Fibroblast of lung (primary cell): ENCODE measurements around the gene TAAR9. TPM values are rescaled to one million over a fixed set of nuclear protein-coding genes. Genes with fewer than 3 reads are reported as not detected.
"Not testable (repeated sequence)": the region's sequence is repeated elsewhere in the genome, so short reads cannot be mapped to it uniquely, and the experiment has no call there.

Experiments
- DNase-seq, 2 donors: peaks; one replicate each; pipeline versions ENCODE4 v3.0.0 to v3.0.0-alpha.2; 2010; ENCODE audit warnings: low read depth in 2 of 2
- H2AFZ ChIP-seq: 2 replicates; pipeline ENCODE4 v1.5.1; 2012; ENCODE audit warnings: low read length, control low read depth, inconsistent platforms
- H3K27ac ChIP-seq: 2 replicates; pipeline ENCODE4 v1.5.1; 2011; ENCODE audit warnings: low read length, control low read depth; ENCODE audit not compliant: insufficient read depth
- H3K27me3 ChIP-seq: 2 replicates; pipeline ENCODE4 v1.5.1; 2011; ENCODE audit warnings: mild to moderate bottlenecking, low read length; ENCODE audit not compliant: control insufficient read depth, insufficient read depth
- H3K36me3 ChIP-seq: 2 replicates; pipeline ENCODE4 v1.5.1; 2011; ENCODE audit warnings: low read length; ENCODE audit not compliant: control insufficient read depth, insufficient read depth
- H3K4me1 ChIP-seq: 2 replicates; pipeline ENCODE4 v1.5.1; 2011; ENCODE audit warnings: low read length; ENCODE audit not compliant: control insufficient read depth, insufficient read depth; ENCODE audit errors: extremely low read depth
- H3K4me2 ChIP-seq: 2 replicates; pipeline ENCODE4 v1.5.1; 2011; ENCODE audit warnings: low read length, control low read depth; ENCODE audit not compliant: insufficient read depth; ENCODE audit errors: extremely low read depth
- H3K4me3 ChIP-seq, 4 experiments: fragments of 200-600 bp in 1 of 4; sonication (generic) in 1 of 4; replicated peaks in 1 of 4; 2 replicates each; pipeline ENCODE4 v1.5.1; 2011 to 2016; ENCODE audit warnings: low read length in 4 of 4, low read depth in 3 of 4, mild to moderate bottlenecking in 3 of 4, control low read depth in 2 of 4, inconsistent platforms in 1 of 4, mixed read lengths in 1 of 4; ENCODE audit not compliant: insufficient read depth in 1 of 4; ENCODE audit errors: control extremely low read depth in 1 of 4
- H3K79me2 ChIP-seq: 2 replicates; pipeline ENCODE4 v1.5.1; 2012; ENCODE audit warnings: mild to moderate bottlenecking, low read length, inconsistent platforms; ENCODE audit not compliant: control insufficient read depth, insufficient read depth
- H3K9ac ChIP-seq: 2 replicates; pipeline ENCODE4 v1.5.1; 2011; ENCODE audit warnings: mild to moderate bottlenecking, low read length, control low read depth; ENCODE audit not compliant: insufficient read depth
- H3K9me3 ChIP-seq: 2 replicates; pipeline ENCODE4 v1.5.1; 2012; ENCODE audit warnings: low read depth, low read length; ENCODE audit not compliant: control insufficient read depth, insufficient read depth
- H4K20me1 ChIP-seq: 2 replicates; pipeline ENCODE4 v1.5.1; 2011; ENCODE audit warnings: low read length; ENCODE audit not compliant: control insufficient read depth, insufficient read depth; ENCODE audit errors: extremely low read depth
- CTCF ChIP-seq, 2 donors: IDR thresholded peaks in 1 of 2; conservative IDR thresholded peaks in 1 of 2; 1 replicate in 1 of 2; 2 replicates in 1 of 2; pipeline ENCODE4 v1.5.1; 2011 to 2012; ENCODE audit warnings: low read length in 2 of 2, control low read depth in 1 of 2, inconsistent platforms in 1 of 2, low read depth in 1 of 2, mild to moderate bottlenecking in 1 of 2
- EZH2 ChIP-seq: IDR thresholded peaks from 2 replicates; pipeline ENCODE4 v1.5.1; 2012; ENCODE audit warnings: low read length, control low read depth, mild to moderate bottlenecking; ENCODE audit errors: missing control alignments
- polyA plus RNA-seq, 2 donors: library from polyadenylated mRNA; depleted of rRNA in 1 of 2; stranded (reverse) in 1 of 2; unstranded in 1 of 2; fragments of >200 nt; gene quantifications; 2 replicates each; pipeline ENCODE4 v1.2.1, GENCODE V29; 2011 to 2012; ENCODE audit warnings: missing spikeins in 1 of 2
- total RNA-seq: library from RNA; depleted of rRNA; stranded (reverse); fragments of >200 nt; gene quantifications from 2 replicates; pipeline ENCODE4 v1.2.1, GENCODE V29; 2014

TAAR9 gene
- total and polyA plus RNA-seq, 2 donors (not counting 1 experiment from before 2014, with no cell fraction given), result not detected

- TF ChIP-seq CTCF (conservative IDR thresholded peaks at IDR 0.05 in 1 of 2, IDR thresholded peaks at IDR 0.05 in 1 of 2; ENCODE audit: low read depth in 1 of 2, low read length in 2 of 2), result no peak
- no peak for TF ChIP-seq EZH2
- H4K20me1 ChIP-seq, result no peaks in the 10 kb centered on the region
- H3K9ac ChIP-seq, result no peak overlapping the region
- H3K27me3 ChIP-seq, result peaks cover 3% of the 10 kb centered on the region
- no peak for DNase-seq
- H3K36me3 ChIP-seq, result no peaks in the 10 kb centered on the region
- no peak overlapping the region for H3K4me3 ChIP-seq
- H3K4me2 ChIP-seq, result no peak overlapping the region
- H3K79me2 ChIP-seq, result no peaks in the 10 kb centered on the region
- no peak overlapping the region for H2AFZ ChIP-seq
- no peak overlapping the region for H3K27ac ChIP-seq
- H3K4me1 ChIP-seq, result no peaks in the 10 kb centered on the region
- H3K9me3 ChIP-seq, result no peaks in the 10 kb centered on the region
Measured at GRCh38 chr6:132551214-132551613, 13.1 kb downstream of the TAAR9 start.

GRCh38 chr6:132552372-132552771 is 14.3 kb downstream of the TAAR9 start, which contains the start of gene TAAR8:
TAAR8 (plus strand) TSS chr6:132552672; CDS start chr6:132552693, 21 bp downstream.
- Histone ChIP-seq H2AFZ (no peak within 1 kb of the TSS), H3K36me3 (no peaks in the 10 kb centered on the region), H3K4me1 (no peaks in the 10 kb centered on the region), H3K27ac (no peak within 1 kb of the TSS), H3K4me2 (no peak within 1 kb of the TSS), H3K4me3 (no peak within 1 kb of the TSS), H3K27me3 (peaks cover 3% of the 10 kb centered on the region), H3K79me2 (no peaks in the 10 kb centered on the region), H3K9ac (no peak within 1 kb of the TSS), H3K9me3 (no peaks in the 10 kb centered on the region), H4K20me1 (no peaks in the 10 kb centered on the region)
- no peak for DNase-seq
- no peak for TF ChIP-seq CTCF (conservative IDR thresholded peaks at IDR 0.05 in 1 of 2, IDR thresholded peaks at IDR 0.05 in 1 of 2; ENCODE audit: low read depth in 1 of 2, low read length in 2 of 2)
- TF ChIP-seq EZH2, result no peak

- H3K27me3 ChIP-seq, H3K9ac ChIP-seq, H3K27ac ChIP-seq, H3K36me3 ChIP-seq, H4K20me1 ChIP-seq, H3K9me3 ChIP-seq, H3K4me3 ChIP-seq, DNase-seq, H3K79me2 ChIP-seq, H2AFZ ChIP-seq, H3K4me1 ChIP-seq, H3K4me2 ChIP-seq: not testable (repeated sequence)
Measured at GRCh38 chr6:132560087-132560486, 22.0 kb downstream of the TAAR9 start.
